NCI-H146 (cell line): ENCODE results near the gene CNTNAP5.

Experiments
- DNase-seq: peaks from one replicate; lab custom pipeline; 2025; lab: John Stamatoyannopoulos, UW

CNTNAP5 gene

GRCh38 chr2:124025171-124025580 is at the start of gene CNTNAP5:
TSS of gene CNTNAP5 (plus strand) at chr2:124025287. CDS start at chr2:124025651, 364 bp downstream.
- peak; percentile 88 for DNase-seq

DNA sequence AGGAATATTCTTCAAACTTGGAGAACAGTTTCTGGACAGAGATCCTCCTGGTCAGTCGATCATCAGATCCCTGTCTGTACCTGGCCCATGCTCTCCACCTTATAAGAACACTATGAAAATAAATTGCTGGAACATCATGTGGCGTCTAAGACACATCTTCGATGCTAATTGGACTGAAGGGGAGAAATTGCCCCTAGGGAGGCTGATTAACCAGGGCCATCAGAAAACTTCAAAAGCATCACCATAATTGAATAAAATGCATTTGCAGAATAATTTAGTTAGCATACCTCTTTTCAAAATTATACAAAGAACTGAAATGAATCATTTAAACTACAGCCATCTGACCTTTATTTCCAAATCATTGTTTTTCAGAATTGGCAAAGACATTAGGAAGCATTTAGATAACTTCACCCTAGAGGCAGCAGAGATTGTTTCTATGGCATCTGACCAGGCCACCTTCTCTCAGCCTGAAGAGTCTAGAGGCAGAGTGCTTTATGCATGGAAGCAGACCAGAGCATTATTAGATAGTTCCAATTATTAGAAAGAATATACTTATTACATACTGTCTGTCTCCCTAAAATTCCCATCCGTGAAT is 48.9 kb upstream of the CNTNAP5 start:
- no peak for DNase-seq

- peak; percentile 46 for DNase-seq
Measured at GRCh38 chr2:123993728-123994323, 31.3 kb upstream of the CNTNAP5 start.

GRCh38 chr2:123999681-124000080 is 25.4 kb upstream of the CNTNAP5 start:
- no peak for DNase-seq

DNA sequence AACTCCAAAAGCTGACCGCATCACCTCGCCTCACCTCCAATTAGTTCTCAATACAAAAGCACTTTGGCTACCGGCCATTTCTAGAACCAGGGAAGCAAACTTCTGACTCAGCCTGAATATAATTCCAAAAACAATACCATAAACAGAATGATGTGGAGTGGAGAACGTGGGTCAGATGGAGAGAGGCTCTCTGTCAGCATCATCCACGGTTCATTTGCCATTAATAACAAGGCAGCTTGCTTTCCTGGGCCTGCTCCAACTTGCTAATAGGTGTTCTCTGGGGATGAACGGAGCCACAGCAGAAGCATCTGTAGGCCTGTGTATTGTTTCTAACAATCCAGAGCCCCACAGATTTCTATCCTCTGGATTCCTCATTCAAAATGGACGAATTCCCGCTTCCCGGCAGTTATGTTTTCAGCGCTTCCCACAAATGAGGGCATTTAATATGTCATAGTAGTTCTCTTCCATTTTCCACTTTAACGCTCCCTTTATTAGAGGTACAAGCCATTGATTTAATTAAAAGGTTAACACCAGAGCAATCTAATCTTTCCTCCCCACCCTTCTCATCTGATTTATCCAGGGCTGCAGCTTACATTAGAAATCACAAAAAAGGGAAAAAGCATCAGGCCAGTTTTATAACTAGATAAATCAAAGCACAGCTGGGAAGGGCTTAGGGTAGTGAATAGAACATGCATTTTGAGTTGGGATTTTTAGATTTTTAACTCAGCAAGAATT is 23.2 kb upstream of the CNTNAP5 start:
- DNase-seq, result peak; percentile 34

GRCh38 chr2:124018890-124019289 is 6.2 kb upstream of the CNTNAP5 start:
- DNase-seq, result peak; percentile 18

DNA sequence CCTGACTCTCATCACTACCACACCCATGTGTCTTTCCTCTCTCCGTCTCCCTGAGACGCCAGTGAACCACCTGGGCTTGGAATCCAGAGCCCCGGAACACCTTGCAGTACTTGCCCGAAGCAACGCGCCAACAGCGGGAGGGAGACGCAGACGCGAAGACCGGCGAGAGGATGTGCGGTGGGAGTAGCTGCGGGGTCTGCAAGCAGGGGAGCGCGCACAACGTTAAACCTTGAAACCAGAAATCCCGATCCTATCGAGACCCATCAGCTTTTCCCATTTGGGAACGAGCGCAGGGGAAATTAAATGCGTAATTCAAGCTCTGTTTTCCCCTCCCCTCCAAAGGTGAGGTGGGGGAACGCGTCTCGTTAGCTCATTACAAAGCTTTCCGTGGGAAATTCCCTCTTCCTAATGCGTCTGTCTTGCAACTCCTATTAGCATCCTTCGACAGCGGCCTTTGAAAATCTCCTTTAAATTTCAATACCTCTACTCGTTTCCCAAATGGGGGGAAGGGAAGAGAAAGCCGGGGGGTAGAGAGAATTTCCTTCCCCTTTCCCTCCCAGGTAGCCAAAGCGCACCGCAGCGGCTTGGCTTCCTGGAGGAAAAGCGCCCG is 421 bp upstream of the CNTNAP5 start:
- DNase-seq, result peak; percentile 65

- DNase-seq, result peak; percentile 43
Measured at GRCh38 chr2:124025891-124026434, 876 bp downstream of the CNTNAP5 start.

DNA sequence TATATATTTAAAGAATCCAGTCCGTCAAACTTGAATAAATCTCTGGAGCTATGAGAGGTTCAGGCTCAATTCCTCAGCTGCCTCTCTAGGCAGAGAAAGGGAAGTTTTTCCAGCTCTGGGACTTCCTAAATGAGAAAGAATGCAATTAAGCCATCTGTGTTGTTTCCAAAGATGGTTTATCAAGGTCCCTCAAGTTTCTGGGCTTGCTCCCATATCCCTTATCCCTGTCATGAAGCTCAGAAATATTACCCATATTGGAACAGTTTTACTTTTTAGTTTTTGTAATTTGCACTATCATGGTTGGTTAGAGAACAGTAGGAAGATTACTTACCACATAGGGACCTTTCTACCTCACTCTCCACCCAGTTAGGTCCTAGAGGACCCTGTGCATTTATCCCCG is 1.4 kb downstream of the CNTNAP5 start:
- DNase-seq, result no peak

GRCh38 chr2:124027182-124027581 is 2.1 kb downstream of the CNTNAP5 start:
- DNase-seq, result peak; percentile 87

DNA sequence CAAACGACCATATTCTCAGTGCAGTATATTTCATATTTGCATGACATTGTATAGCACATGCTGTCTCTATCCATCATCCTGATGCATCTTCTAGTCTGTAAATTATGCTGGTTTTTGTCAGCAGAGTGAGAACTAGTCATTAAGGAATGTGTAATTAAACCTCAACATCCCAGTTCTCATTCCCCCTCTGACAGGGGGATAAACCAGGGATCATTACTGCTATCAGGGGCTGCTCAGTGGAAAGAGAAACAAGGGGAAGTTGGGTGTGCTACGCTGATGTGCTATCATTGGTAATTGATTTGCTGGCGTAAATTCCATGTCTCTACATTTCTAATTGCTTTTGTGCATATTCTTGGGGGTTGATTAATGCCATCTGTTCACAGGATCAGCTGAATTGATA is 7.7 kb downstream of the CNTNAP5 start:
- DNase-seq, result no peak

- DNase-seq, result peak; percentile 77
Measured at GRCh38 chr2:124034265-124034664, 9.2 kb downstream of the CNTNAP5 start.

GRCh38 chr2:124035001-124035400 is 9.9 kb downstream of the CNTNAP5 start:
- DNase-seq, result no peak

- no peak for DNase-seq
Measured at GRCh38 chr2:124039032-124039431, 13.9 kb downstream of the CNTNAP5 start.

- peak; percentile 80 for DNase-seq
Measured at GRCh38 chr2:124039762-124040291, 14.7 kb downstream of the CNTNAP5 start.

DNA sequence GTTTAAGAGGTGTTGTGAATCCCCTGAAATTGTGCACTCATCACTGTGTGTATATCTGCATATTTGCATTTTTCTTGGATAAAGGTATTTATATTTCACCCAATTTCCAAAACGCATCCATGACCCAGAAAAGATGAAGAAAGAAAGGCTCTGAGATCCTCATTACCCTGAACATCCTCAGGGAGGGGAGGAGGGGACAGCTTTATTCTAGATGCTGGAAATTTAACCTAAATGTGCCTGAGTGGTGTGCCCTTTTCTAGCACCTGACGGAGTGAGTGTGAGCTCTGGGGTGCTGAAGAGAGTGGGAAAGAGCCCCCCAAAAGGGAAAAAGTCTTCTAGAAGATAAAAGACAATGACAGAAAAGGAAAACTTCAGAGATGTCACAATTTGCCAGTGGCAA is 20.8 kb downstream of the CNTNAP5 start:
- DNase-seq, result no peak

DNA sequence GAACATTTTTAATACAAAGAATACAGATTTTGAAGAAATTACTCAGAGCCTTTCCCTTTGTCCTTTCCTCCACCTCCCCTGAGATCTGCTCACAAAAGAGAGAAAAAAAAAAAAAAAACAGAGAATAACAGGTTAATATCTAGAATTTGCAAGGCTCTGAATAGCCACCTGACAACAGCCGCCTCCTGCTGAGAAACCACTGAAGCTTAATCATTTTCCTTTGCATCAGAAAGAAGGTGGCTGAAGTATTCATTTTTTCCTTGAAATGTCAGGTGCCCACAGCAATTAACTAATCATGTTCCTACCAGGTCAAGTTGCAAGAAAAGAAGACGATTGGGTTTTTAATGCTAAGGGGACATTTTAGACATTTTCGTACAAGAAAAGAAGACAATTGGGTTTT is 21.2 kb downstream of the CNTNAP5 start:
- peak; percentile 57 for DNase-seq

DNA sequence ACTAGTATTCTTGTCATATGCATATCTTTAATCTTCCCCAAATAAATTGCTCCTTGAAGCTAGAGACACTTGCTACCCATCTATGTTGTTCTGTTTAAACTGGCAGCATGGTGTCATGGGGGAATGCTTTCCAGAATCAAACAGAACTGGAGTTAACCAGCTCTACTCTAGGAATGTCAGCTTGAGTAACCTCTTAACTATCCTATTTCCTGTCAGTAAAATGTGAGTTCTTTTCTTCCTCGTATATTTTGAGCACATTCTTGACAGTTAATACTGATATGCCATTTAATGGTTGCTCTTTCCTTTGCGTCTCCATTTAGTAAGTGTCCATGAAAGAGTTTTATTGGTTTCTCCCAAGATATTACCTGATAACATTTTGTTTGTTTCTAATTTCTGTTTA is 23.0 kb downstream of the CNTNAP5 start:
- no peak for DNase-seq

GRCh38 chr2:124048664-124049063 is 23.6 kb downstream of the CNTNAP5 start:
- no peak for DNase-seq

GRCh38 chr2:124049136-124049535 is 24.0 kb downstream of the CNTNAP5 start:
- no peak for DNase-seq

- no peak for DNase-seq
Measured at GRCh38 chr2:124050833-124051497, 25.9 kb downstream of the CNTNAP5 start.

GRCh38 chr2:124053796-124054195 is 28.7 kb downstream of the CNTNAP5 start:
- DNase-seq, result no peak
